DMS79 treated with DMSO at 0.1 percent for 48 hours (cell line): Measurements from ENCODE around the gene NOTCH2NLA.
"Not testable (repeated sequence)": the region's sequence is repeated elsewhere in the genome, so short reads cannot be mapped to it uniquely, and the experiment has no call there.

ENCODE experiments used
- DNase-seq: peaks from one replicate; lab custom pipeline; 2025; lab: John Stamatoyannopoulos, UW

NOTCH2NLA gene

DNA sequence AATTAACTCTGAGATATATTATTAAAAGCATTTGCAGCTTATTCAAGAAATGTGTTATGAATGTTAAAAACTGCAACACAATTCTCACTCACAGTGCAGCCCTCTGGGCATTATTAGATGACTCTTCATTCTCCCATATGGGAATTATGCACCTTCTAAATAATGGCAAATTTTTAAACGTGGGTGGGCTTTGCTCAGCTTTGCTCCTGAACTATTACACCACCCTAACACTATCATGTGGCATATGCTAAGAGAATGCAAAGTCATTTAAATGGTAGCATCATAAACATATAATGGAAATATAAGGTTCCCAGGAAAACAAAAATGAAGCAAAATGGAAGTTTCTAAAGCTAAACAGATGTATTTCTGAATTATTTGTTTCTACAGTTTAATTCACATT, 61.5 kb downstream of the NOTCH2NLA start:
- not testable (repeated sequence) for DNase-seq

- not testable (repeated sequence) for DNase-seq
Observed at GRCh38 chr1:146144465-146144864, 84.4 kb downstream of the NOTCH2NLA start, which contains the start of gene NBPF10. Gene NBPF10 (minus strand): TSS chr1:146144804. CDS start chr1:146144769, 35 bp downstream.
